Islet of Langerhans (tissue), 1 donor: ENCODE measurements around the gene BCL2L13.
"Not testable (repeated sequence)": the region's sequence is repeated elsewhere in the genome, so short reads cannot be mapped to it uniquely, and the experiment has no call there.

Experiments
- FAIRE-seq: peaks from one replicate; lab custom pipeline; 2011; peaks lifted over from hg19 to GRCh38; lab: Jason Lieb, UNC

The BCL2L13 gene

GRCh38 chr22:17637490-17638181 is 921 bp upstream of the BCL2L13 start:
- no peak for FAIRE-seq

GRCh38 chr22:17638182-17638431 is 450 bp upstream of the BCL2L13 start:
- FAIRE-seq, result no peak

- FAIRE-seq, result no peak
Measured at GRCh38 chr22:17639247-17639741, 737 bp downstream of the BCL2L13 start.

- FAIRE-seq, result no peak
Measured at GRCh38 chr22:17641269-17641668, 2.7 kb downstream of the BCL2L13 start.

- FAIRE-seq, result not testable (repeated sequence)
Measured at GRCh38 chr22:17642357-17642756, 3.8 kb downstream of the BCL2L13 start.

- no peak for FAIRE-seq
Measured at GRCh38 chr22:17647452-17647851, 8.9 kb downstream of the BCL2L13 start.

GRCh38 chr22:17647991-17648390 is 9.4 kb downstream of the BCL2L13 start:
- no peak for FAIRE-seq

- FAIRE-seq, result no peak
Measured at GRCh38 chr22:17648569-17648968, 10.0 kb downstream of the BCL2L13 start.

- FAIRE-seq, result no peak
Measured at GRCh38 chr22:17655289-17655688, 16.7 kb downstream of the BCL2L13 start.

- FAIRE-seq, result no peak
Measured at GRCh38 chr22:17656870-17657395, 18.4 kb downstream of the BCL2L13 start.

GRCh38 chr22:17664414-17665055 is 26.0 kb downstream of the BCL2L13 start:
- no peak for FAIRE-seq

- FAIRE-seq, result no peak
Measured at GRCh38 chr22:17665248-17665647, 26.7 kb downstream of the BCL2L13 start.

- no peak for FAIRE-seq
Measured at GRCh38 chr22:17665854-17666253, 27.3 kb downstream of the BCL2L13 start.

GRCh38 chr22:17671521-17672092 is 33.0 kb downstream of the BCL2L13 start:
- FAIRE-seq, result not testable (repeated sequence)

- FAIRE-seq, result peak; percentile 96
Measured at GRCh38 chr22:17672417-17672991, 33.9 kb downstream of the BCL2L13 start.

- FAIRE-seq, result no peak
Measured at GRCh38 chr22:17674152-17674551, 35.6 kb downstream of the BCL2L13 start.

- no peak for FAIRE-seq
Measured at GRCh38 chr22:17675584-17675983, 37.0 kb downstream of the BCL2L13 start.

- no peak for FAIRE-seq
Measured at GRCh38 chr22:17678817-17679385, 40.3 kb downstream of the BCL2L13 start.

GRCh38 chr22:17684245-17684644 is 45.7 kb downstream of the BCL2L13 start:
- FAIRE-seq, result no peak

GRCh38 chr22:17692841-17693240 is 54.3 kb downstream of the BCL2L13 start:
- no peak for FAIRE-seq

- no peak for FAIRE-seq
Measured at GRCh38 chr22:17694193-17694592, 55.6 kb downstream of the BCL2L13 start.

- no peak for FAIRE-seq
Measured at GRCh38 chr22:17694752-17695151, 56.2 kb downstream of the BCL2L13 start.

GRCh38 chr22:17695986-17696385 is 57.4 kb downstream of the BCL2L13 start:
- peak; percentile 9 for FAIRE-seq
